Panc1 (cell line): ENCODE measurements around the gene MEOX2.

ENCODE experiments used
- CTCF ChIP-seq: fragments of 450-650 bp; IDR thresholded peaks from 2 replicates; pipeline ENCODE4 v1.5.1; 2017; ENCODE audit warnings: mild to moderate bottlenecking
- SIN3A ChIP-seq: IDR thresholded peaks from 2 replicates; pipeline ENCODE4 v1.6.1; 2012; ENCODE audit warnings: low read depth, mild to moderate bottlenecking, low read length, moderate library complexity, borderline replicate concordance; ENCODE audit not compliant: insufficient read depth

GRCh38 chr7:15674586-15674985, 11.9 kb downstream of the MEOX2 start:
- TF ChIP-seq CTCF (no peak), SIN3A (no peak)
